HepG2 (cell line): ENCODE results near the gene TTC31. TPM values are rescaled to one million over a fixed set of nuclear protein-coding genes. Genes with fewer than 3 reads are reported as not detected.
A peak's percentile ranks its signal among the peaks of the same experiment; 100 is the strongest.

ENCODE experiments used
- AKAP8 ChIP-seq: sonication (generic); formaldehyde crosslinking; IDR thresholded peaks from 2 replicates; pipeline ENCODE4 v1.5.1; 2020; ENCODE audit warnings: mild to moderate bottlenecking, missing genetic modification reagents
- MEIS2 ChIP-seq: sonication (generic); formaldehyde crosslinking; IDR thresholded peaks from 2 replicates; pipeline ENCODE4 v1.9.0; 2021; ENCODE audit warnings: mild to moderate bottlenecking, missing genetic modification reagents
- PHF8 ChIP-seq: sonication (generic); formaldehyde crosslinking; IDR thresholded peaks from 2 replicates; pipeline ENCODE4 v1.5.0; 2020; ENCODE audit warnings: missing genetic modification reagents
- POLR2A ChIP-seq, 2 experiments: IDR thresholded peaks; 2 replicates each; pipeline ENCODE4 v1.6.1; 2011; ENCODE audit warnings: low read depth in 2 of 2, low read length in 2 of 2, mild to moderate bottlenecking in 1 of 2, moderate library complexity in 1 of 2; ENCODE audit not compliant: insufficient read depth in 1 of 2
- ZBTB42 ChIP-seq: sonication (generic); formaldehyde crosslinking; IDR thresholded peaks from 2 replicates; pipeline ENCODE4 v1.5.0; 2020; ENCODE audit warnings: mild to moderate bottlenecking, missing genetic modification reagents
- ZNF124 ChIP-seq: sonication (generic); formaldehyde crosslinking; IDR thresholded peaks from 2 replicates; pipeline ENCODE4 v1.4.0; 2020; ENCODE audit warnings: missing genetic modification reagents
- ZSCAN25 ChIP-seq: sonication (generic); formaldehyde crosslinking; IDR thresholded peaks from 2 replicates; pipeline ENCODE4 v1.8.0; 2022; ENCODE audit warnings: mild to moderate bottlenecking, missing genetic modification reagents
- polyA plus RNA-seq, 8 experiments: library from polyadenylated mRNA; depleted of rRNA in 3 of 8; stranded (reverse) in 7 of 8; unstranded in 1 of 8; fragments of >200 nt; fragmentation: Illumina TruSeq in 4 of 8; extraction: Trizol in 4 of 8; gene quantifications; 2 replicates each; pipeline versions ENCODE4 v1.2.1 to v1.2.3, GENCODE V29; 2011 to 2016; ENCODE audit warnings: low read depth in 4 of 8, missing spikeins in 1 of 8, mixed read lengths in 1 of 8; ENCODE audit not compliant: insufficient read depth in 1 of 8
- total RNA-seq, 5 experiments: library from RNA; depleted of rRNA; stranded (reverse); fragments of >200 nt; fragmentation: Illumina TruSeq; extraction: Trizol; gene quantifications; 2 replicates each; pipeline ENCODE4 v1.2.3, GENCODE V29; 2016; ENCODE audit warnings: low read depth in 1 of 5
- TF ChIP-seq, protein P1 (sequence below): sonication (generic); formaldehyde crosslinking; IDR thresholded peaks from 2 replicates; pipeline ENCODE4 v1.4.0; 2020; ENCODE audit warnings: missing genetic modification reagents, borderline replicate concordance
- TF ChIP-seq, protein P2 (sequence below): sonication (generic); formaldehyde crosslinking; IDR thresholded peaks from 2 replicates; pipeline ENCODE4 v1.4.0; 2020; ENCODE audit warnings: missing genetic modification reagents, mild to moderate bottlenecking, borderline replicate concordance
- TF ChIP-seq, protein P3 (sequence below): sonication (generic); formaldehyde crosslinking; IDR thresholded peaks from 2 replicates; pipeline ENCODE4 v1.8.0; 2022; ENCODE audit warnings: missing genetic modification reagents, mild to moderate bottlenecking, borderline replicate concordance
- TF ChIP-seq, protein P4 (sequence below): sonication (generic); formaldehyde crosslinking; IDR thresholded peaks from 2 replicates; pipeline ENCODE4 v1.5.1; 2020; ENCODE audit warnings: missing genetic modification reagents, mild to moderate bottlenecking, borderline replicate concordance
- TF ChIP-seq, protein P5 (sequence below): sonication (generic); formaldehyde crosslinking; IDR thresholded peaks from 2 replicates; pipeline ENCODE4 v1.5.0; 2020; ENCODE audit warnings: missing genetic modification reagents
- TF ChIP-seq, protein P6 (sequence below): sonication (generic); formaldehyde crosslinking; IDR thresholded peaks from 2 replicates; pipeline ENCODE4 v1.9.0; 2021; ENCODE audit warnings: missing genetic modification reagents, mild to moderate bottlenecking, borderline replicate concordance
- TF ChIP-seq, protein P7 (sequence below): sonication (generic); formaldehyde crosslinking; conservative IDR thresholded peaks from 2 replicates; pipeline ENCODE4 v1.8.0; 2022; ENCODE audit warnings: mild to moderate bottlenecking, moderate library complexity, missing genetic modification reagents
- TF ChIP-seq, protein P8 (sequence below): sonication (generic); formaldehyde crosslinking; conservative IDR thresholded peaks from 2 replicates; pipeline ENCODE4 v1.4.0; 2020; ENCODE audit warnings: missing genetic modification reagents

TTC31 gene
- total and polyA plus RNA-seq, 2 of the 13 experiments (the other 11 are each of a cell fraction or from before 2014, with no cell fraction given), result 28.3 to 39.5 TPM

DNA sequence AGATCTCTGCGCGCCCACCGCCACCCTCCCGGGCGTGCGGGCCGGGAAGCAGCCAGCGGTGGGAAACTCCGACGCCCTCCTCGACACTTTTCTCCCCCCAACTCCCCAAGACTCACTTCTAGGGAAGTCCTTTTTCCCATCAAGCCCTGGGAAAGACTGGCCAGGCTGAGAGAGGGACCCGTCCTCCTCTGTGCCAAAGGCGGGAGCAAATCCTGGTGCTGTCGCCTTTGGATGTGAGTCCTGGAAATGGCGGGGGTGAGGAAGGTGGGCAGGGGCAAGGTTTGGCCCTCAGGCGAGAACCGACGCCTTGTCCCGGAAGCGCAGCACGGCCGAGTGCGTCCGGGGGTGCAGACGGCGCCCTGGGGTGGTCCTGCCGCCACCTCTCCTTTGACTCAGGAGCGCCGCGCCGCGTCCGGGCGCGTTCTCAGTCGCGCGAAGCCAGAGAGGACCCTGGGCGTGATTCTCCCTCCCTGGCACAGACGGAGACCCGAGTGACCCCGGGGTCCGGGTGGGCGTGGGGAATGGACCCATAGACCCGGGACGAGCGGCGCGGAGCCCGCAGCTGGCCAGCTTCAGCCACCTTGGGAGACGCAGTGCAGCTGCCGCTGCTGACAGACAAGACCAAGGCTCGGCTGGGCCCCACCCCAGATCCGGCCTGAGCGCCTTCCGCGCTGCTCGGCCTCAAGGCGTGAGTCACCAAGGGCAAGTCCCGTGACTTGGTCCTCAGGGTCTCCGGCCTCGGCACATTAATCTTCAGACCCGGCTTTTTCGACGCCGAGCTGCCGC, 20.0 kb downstream of the TTC31 start (continued):
- TF ChIP-seq, protein P1, sequence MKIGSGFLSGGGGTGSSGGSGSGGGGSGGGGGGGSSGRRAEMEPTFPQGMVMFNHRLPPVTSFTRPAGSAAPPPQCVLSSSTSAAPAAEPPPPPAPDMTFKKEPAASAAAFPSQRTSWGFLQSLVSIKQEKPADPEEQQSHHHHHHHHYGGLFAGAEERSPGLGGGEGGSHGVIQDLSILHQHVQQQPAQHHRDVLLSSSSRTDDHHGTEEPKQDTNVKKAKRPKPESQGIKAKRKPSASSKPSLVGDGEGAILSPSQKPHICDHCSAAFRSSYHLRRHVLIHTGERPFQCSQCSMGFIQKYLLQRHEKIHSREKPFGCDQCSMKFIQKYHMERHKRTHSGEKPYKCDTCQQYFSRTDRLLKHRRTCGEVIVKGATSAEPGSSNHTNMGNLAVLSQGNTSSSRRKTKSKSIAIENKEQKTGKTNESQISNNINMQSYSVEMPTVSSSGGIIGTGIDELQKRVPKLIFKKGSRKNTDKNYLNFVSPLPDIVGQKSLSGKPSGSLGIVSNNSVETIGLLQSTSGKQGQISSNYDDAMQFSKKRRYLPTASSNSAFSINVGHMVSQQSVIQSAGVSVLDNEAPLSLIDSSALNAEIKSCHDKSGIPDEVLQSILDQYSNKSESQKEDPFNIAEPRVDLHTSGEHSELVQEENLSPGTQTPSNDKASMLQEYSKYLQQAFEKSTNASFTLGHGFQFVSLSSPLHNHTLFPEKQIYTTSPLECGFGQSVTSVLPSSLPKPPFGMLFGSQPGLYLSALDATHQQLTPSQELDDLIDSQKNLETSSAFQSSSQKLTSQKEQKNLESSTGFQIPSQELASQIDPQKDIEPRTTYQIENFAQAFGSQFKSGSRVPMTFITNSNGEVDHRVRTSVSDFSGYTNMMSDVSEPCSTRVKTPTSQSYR (CRISPR knock-in tag), result peak; percentile 5; the same call in 1 of the 2 replicates
- TF ChIP-seq, protein P2, sequence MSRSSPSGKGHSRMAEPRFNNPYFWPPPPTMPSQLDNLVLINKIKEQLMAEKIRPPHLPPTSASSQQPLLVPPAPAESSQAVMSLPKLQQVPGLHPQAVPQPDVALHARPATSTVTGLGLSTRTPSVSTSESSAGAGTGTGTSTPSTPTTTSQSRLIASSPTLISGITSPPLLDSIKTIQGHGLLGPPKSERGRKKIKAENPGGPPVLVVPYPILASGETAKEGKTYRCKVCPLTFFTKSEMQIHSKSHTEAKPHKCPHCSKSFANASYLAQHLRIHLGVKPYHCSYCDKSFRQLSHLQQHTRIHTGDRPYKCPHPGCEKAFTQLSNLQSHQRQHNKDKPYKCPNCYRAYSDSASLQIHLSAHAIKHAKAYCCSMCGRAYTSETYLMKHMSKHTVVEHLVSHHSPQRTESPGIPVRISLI, result no peak; the same call in none of the 2 replicates
- TF ChIP-seq PHF8 (CRISPR knock-in tag) (peak; percentile 57), AKAP8 (peak; percentile 92; the same call in 1 of the 2 replicates), MEIS2 (CRISPR knock-in tag) (no peak), POLR2A (IDR thresholded peaks at IDR 0.05; ENCODE audit: insufficient read depth in 1 of 2, low read depth in 2 of 2, low read length in 2 of 2) (peak in 1 of 2 experiments; percentile 33; a peak in 1 of 4 replicates), ZBTB42 (CRISPR knock-in tag) (no peak), ZSCAN25 (CRISPR knock-in tag) (0 out of 2 replicates have a peak, but pooled peaks have one; percentile 12), ZNF124 (CRISPR knock-in tag) (no peak)
- TF ChIP-seq, protein P3, sequence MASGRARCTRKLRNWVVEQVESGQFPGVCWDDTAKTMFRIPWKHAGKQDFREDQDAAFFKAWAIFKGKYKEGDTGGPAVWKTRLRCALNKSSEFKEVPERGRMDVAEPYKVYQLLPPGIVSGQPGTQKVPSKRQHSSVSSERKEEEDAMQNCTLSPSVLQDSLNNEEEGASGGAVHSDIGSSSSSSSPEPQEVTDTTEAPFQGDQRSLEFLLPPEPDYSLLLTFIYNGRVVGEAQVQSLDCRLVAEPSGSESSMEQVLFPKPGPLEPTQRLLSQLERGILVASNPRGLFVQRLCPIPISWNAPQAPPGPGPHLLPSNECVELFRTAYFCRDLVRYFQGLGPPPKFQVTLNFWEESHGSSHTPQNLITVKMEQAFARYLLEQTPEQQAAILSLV (CRISPR knock-in tag), result peak; percentile 84
- TF ChIP-seq, protein P4, sequence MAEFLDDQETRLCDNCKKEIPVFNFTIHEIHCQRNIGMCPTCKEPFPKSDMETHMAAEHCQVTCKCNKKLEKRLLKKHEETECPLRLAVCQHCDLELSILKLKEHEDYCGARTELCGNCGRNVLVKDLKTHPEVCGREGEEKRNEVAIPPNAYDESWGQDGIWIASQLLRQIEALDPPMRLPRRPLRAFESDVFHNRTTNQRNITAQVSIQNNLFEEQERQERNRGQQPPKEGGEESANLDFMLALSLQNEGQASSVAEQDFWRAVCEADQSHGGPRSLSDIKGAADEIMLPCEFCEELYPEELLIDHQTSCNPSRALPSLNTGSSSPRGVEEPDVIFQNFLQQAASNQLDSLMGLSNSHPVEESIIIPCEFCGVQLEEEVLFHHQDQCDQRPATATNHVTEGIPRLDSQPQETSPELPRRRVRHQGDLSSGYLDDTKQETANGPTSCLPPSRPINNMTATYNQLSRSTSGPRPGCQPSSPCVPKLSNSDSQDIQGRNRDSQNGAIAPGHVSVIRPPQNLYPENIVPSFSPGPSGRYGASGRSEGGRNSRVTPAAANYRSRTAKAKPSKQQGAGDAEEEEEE (CRISPR knock-in tag), result no peak; the same call in 1 of the 2 replicates
- TF ChIP-seq, protein P5, sequence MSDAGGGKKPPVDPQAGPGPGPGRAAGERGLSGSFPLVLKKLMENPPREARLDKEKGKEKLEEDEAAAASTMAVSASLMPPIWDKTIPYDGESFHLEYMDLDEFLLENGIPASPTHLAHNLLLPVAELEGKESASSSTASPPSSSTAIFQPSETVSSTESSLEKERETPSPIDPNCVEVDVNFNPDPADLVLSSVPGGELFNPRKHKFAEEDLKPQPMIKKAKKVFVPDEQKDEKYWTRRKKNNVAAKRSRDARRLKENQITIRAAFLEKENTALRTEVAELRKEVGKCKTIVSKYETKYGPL (CRISPR knock-in tag), result peak; percentile 48; the same call in 1 of the 2 replicates
- TF ChIP-seq, protein P6, sequence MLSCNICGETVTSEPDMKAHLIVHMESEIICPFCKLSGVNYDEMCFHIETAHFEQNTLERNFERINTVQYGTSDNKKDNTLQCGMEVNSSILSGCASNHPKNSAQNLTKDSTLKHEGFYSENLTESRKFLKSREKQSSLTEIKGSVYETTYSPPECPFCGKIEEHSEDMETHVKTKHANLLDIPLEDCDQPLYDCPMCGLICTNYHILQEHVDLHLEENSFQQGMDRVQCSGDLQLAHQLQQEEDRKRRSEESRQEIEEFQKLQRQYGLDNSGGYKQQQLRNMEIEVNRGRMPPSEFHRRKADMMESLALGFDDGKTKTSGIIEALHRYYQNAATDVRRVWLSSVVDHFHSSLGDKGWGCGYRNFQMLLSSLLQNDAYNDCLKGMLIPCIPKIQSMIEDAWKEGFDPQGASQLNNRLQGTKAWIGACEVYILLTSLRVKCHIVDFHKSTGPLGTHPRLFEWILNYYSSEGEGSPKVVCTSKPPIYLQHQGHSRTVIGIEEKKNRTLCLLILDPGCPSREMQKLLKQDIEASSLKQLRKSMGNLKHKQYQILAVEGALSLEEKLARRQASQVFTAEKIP (CRISPR knock-in tag), result no peak
- TF ChIP-seq, protein P7, sequence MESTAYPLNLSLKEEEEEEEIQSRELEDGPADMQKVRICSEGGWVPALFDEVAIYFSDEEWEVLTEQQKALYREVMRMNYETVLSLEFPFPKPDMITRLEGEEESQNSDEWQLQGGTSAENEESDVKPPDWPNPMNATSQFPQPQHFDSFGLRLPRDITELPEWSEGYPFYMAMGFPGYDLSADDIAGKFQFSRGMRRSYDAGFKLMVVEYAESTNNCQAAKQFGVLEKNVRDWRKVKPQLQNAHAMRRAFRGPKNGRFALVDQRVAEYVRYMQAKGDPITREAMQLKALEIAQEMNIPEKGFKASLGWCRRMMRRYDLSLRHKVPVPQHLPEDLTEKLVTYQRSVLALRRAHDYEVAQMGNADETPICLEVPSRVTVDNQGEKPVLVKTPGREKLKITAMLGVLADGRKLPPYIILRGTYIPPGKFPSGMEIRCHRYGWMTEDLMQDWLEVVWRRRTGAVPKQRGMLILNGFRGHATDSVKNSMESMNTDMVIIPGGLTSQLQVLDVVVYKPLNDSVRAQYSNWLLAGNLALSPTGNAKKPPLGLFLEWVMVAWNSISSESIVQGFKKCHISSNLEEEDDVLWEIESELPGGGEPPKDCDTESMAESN (CRISPR knock-in tag), result peak; percentile 56; the same call in 1 of the 2 replicates
- TF ChIP-seq, protein P8, sequence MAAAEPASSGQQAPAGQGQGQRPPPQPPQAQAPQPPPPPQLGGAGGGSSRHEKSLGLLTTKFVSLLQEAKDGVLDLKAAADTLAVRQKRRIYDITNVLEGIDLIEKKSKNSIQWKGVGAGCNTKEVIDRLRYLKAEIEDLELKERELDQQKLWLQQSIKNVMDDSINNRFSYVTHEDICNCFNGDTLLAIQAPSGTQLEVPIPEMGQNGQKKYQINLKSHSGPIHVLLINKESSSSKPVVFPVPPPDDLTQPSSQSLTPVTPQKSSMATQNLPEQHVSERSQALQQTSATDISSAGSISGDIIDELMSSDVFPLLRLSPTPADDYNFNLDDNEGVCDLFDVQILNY (CRISPR knock-in tag), result no peak
